Measurements from ENCODE around the gene ZC3HAV1L.
"Not testable (repeated sequence)": the region's sequence is repeated elsewhere in the genome, so short reads cannot be mapped to it uniquely, and the experiment has no call there.

ZC3HAV1L gene

GRCh38 chr7:139051655-139052054, 15.8 kb upstream of the ZC3HAV1L start:
- DNase-seq, result no peak

- no peak for DNase-seq
Measured at GRCh38 chr7:139049936-139050335, 14.1 kb upstream of the ZC3HAV1L start.

GRCh38 chr7:139049111-139049510, 13.3 kb upstream of the ZC3HAV1L start:
- DNase-seq, result no peak

GRCh38 chr7:139047970-139048369, 12.1 kb upstream of the ZC3HAV1L start:
- no peak for DNase-seq

GRCh38 chr7:139046143-139046542, 10.3 kb upstream of the ZC3HAV1L start:
- no peak for DNase-seq

- peak; percentile 70 to 90 for DNase-seq
Measured at GRCh38 chr7:139044813-139045794, 9.3 kb upstream of the ZC3HAV1L start.

GRCh38 chr7:139043823-139044812, 8.3 kb upstream of the ZC3HAV1L start:
- DNase-seq, result no peak

- DNase-seq, result peak in 1 of 2 experiments; percentile 20
Measured at GRCh38 chr7:139041378-139042085, 5.7 kb upstream of the ZC3HAV1L start.

- DNase-seq, result no peak
Measured at GRCh38 chr7:139038691-139039090, 2.8 kb upstream of the ZC3HAV1L start.

- DNase-seq, result no peak
Measured at GRCh38 chr7:139036901-139037300, 1.1 kb upstream of the ZC3HAV1L start.

GRCh38 chr7:139034855-139035585, 822 bp downstream of the ZC3HAV1L start:
- peak; percentile 44 to 60 for DNase-seq

GRCh38 chr7:139034336-139034735, 1.5 kb downstream of the ZC3HAV1L start:
- no peak for DNase-seq

- DNase-seq, result no peak
Measured at GRCh38 chr7:139033346-139034114, 2.3 kb downstream of the ZC3HAV1L start.

- no peak for DNase-seq
Measured at GRCh38 chr7:139032473-139032872, 3.4 kb downstream of the ZC3HAV1L start.

GRCh38 chr7:139029353-139029752, 6.5 kb downstream of the ZC3HAV1L start:
- no peak for DNase-seq

GRCh38 chr7:139026551-139026950, 9.3 kb downstream of the ZC3HAV1L start:
- DNase-seq, result no peak

GRCh38 chr7:139025861-139026260, 10.0 kb downstream of the ZC3HAV1L start:
- DNase-seq, result not testable (repeated sequence)

GRCh38 chr7:139023076-139023475, 12.8 kb downstream of the ZC3HAV1L start:
- no peak for DNase-seq

GRCh38 chr7:139022286-139022685, 13.6 kb downstream of the ZC3HAV1L start:
- no peak for DNase-seq

- no peak for DNase-seq
Measured at GRCh38 chr7:139018910-139019309, 16.9 kb downstream of the ZC3HAV1L start.

- peak; percentile 85 to 86 for DNase-seq
Measured at GRCh38 chr7:139016931-139017511, 18.8 kb downstream of the ZC3HAV1L start.

Data from Kasumi-1 (cell line).